ENCODE measurements around the gene AQP2.

AQP2 gene

DNA sequence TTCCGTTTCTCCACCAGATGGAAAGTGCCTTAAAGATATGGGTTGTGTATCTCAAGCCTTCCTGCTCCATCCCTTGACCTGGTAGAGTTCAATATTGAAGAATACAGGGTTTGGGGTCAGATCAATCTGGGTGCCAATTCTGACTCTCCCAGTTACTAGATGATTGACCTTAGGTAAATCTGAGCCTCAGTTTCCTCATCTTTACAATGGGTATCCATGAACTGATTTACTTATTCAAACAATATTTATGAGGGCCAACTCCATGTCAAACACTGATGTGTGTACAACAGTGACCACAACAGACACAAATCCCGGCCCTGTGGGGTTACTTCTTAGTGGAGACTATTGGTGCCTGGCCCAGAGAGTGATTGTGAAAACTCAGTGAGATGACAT, 39.3 kb upstream of the AQP2 start:
- in situ Hi-C loops (cut with MboI; ENCODE audit: low pct_unique_long_range_greater_than_20kb, low sequenced_read_pairs, unreplicated experiment), result no loop called here
- no peak for DNase-seq (ENCODE audit: low spot score)
- TF ChIP-seq, protein P1, sequence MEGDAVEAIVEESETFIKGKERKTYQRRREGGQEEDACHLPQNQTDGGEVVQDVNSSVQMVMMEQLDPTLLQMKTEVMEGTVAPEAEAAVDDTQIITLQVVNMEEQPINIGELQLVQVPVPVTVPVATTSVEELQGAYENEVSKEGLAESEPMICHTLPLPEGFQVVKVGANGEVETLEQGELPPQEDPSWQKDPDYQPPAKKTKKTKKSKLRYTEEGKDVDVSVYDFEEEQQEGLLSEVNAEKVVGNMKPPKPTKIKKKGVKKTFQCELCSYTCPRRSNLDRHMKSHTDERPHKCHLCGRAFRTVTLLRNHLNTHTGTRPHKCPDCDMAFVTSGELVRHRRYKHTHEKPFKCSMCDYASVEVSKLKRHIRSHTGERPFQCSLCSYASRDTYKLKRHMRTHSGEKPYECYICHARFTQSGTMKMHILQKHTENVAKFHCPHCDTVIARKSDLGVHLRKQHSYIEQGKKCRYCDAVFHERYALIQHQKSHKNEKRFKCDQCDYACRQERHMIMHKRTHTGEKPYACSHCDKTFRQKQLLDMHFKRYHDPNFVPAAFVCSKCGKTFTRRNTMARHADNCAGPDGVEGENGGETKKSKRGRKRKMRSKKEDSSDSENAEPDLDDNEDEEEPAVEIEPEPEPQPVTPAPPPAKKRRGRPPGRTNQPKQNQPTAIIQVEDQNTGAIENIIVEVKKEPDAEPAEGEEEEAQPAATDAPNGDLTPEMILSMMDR (IDR thresholded peaks at IDR 0.05; ENCODE audit: extremely low read depth, insufficient read depth, missing control alignments), result no peak

DNA sequence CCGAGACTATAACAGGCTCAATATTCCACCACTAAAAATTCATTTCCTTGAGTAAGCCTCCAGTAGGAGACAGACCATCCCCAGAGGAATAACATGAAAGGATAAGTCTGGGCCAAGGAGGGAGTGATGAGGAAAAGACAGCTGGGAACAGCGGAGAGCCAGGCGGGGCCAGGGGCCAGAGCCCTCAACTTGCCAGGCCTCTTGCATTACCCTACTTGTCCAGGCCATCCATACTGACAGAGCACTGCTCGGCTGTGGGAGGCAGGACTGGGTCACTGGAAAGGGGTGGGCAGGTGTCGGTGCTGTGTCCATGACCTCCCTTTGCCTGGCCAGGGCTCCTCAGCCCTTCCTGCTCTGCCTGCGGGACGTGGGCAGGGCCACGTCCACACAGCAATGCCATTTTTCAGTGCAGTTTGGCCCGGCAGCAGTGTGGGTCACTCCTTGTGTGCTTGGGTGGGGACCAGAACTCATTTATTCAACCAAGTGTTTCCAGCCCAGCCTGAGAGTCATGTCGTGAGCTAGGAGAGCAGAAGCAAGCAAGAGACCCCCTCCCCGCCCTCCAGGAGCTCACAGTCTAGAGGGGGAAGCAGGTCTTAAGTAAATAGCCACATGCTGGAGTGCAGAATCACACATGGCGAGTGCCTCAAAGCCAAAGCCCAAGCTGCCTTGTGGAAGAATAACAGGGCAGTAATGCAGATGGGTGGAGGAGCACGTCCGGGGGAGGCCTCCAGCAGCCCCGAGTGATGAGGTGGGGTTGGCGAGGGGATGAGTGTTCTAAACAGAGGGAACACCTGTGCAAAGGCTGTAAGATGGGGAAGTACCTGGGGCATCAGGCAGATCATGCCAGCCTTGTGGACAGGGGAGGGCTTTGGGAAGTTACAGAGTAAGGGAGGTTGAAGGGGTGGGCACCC, 37.9 kb upstream of the AQP2 start:
- in situ Hi-C loops (cut with MboI; ENCODE audit: low pct_unique_long_range_greater_than_20kb, low sequenced_read_pairs, unreplicated experiment), result no loop called here
- TF ChIP-seq, protein P1 (IDR thresholded peaks at IDR 0.05; ENCODE audit: extremely low read depth, insufficient read depth, missing control alignments), result no peak
- no peak for DNase-seq (ENCODE audit: low spot score)

DNA sequence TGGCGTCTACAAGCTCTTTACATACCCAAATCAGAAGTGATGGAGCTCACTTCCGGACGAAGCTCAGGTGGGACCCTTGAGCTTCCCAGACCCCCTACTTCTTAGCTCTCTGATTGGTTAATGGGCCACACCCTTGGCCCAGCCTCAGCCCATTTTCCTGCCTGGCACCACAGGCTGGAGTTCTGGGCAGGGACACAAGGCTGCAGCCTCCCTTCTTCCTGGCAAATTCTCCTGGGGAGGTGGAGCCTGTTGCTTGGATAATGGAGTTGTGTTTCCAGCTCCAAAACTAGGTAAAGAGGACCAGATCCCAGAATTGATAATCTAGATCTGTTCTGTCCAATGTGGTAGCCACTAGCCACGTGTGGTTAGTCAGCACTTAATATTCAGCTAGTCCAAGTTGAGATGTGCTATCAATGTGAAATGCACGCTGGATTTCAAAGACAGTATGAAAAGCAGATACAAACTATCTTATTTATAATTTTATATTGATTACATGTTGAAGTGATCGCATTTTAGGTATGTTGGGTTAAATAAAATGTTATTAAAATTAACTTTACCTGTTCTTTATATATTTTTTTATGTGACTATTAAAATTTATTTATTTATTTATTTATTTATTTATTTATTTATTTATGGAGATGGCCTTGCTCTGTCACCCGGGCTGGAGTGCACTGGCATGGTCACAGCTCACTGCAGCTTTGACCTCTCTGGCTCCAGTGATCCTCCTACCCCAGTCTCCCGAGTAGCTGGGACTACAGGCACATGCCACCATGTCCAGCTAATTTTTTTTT, 34.2 kb upstream of the AQP2 start:
- TF ChIP-seq, protein P1 (IDR thresholded peaks at IDR 0.05; ENCODE audit: extremely low read depth, insufficient read depth, missing control alignments), result no peak
- in situ Hi-C loops (cut with MboI; ENCODE audit: low pct_unique_long_range_greater_than_20kb, low sequenced_read_pairs, unreplicated experiment), result no loop called here
- no peak for DNase-seq (ENCODE audit: low spot score)

DNA sequence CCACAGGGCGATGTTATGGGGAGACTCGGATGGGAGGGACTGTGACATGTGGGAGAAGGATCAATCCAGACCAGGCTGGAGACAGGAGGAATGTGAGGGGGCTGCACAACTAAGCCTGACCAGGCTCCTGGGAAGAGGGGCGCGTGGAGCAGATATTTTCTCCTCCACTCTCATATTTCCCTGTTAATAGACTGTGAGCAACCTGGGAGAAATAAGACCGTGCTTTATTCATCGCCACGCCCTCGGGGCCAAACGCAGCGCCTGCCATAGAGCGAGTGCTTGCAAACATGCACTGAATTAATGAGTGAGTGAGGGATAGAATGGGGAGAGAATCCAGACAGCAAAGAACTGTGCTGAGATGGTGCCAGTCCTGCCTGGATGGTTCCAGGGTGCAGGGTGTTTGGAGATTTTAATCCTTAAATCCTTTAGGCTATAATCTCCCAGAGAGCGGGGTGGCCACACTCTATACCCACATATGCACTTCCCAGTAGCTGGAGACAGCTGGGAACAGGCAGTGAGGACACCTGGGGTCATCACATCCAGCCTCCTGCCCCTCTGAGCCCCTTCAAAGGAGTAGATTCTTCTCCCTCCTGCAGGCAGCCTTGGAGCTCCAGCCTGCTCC, 33.3 kb upstream of the AQP2 start:
- in situ Hi-C loops (cut with MboI; ENCODE audit: low pct_unique_long_range_greater_than_20kb, low sequenced_read_pairs, unreplicated experiment), result no loop called here
- DNase-seq (ENCODE audit: low spot score), result no peak
- TF ChIP-seq, protein P1 (IDR thresholded peaks at IDR 0.05; ENCODE audit: extremely low read depth, insufficient read depth, missing control alignments), result no peak

DNA sequence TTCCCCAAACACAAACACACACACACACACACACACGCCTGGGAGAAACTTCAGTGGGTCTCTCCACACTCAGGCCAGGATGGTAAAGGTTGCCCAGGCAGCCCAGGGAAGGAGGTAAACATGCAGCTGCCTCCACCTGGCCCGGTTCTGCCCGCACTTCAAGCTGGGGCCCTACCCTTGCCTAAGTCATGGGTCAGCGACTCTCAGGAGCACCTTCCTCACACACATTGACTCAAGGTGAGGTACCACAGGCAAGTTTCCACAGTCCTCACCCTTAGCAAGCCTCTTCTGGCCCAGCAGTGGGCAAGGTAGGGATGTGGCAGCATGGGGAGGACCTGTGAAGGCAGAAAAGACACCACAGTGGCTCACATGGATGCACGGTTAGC, 32.8 kb upstream of the AQP2 start:
- in situ Hi-C loops (cut with MboI; ENCODE audit: low pct_unique_long_range_greater_than_20kb, low sequenced_read_pairs, unreplicated experiment), result no loop called here
- TF ChIP-seq, protein P1 (IDR thresholded peaks at IDR 0.05; ENCODE audit: extremely low read depth, insufficient read depth, missing control alignments), result no peak
- DNase-seq (ENCODE audit: low spot score), result no peak

DNA sequence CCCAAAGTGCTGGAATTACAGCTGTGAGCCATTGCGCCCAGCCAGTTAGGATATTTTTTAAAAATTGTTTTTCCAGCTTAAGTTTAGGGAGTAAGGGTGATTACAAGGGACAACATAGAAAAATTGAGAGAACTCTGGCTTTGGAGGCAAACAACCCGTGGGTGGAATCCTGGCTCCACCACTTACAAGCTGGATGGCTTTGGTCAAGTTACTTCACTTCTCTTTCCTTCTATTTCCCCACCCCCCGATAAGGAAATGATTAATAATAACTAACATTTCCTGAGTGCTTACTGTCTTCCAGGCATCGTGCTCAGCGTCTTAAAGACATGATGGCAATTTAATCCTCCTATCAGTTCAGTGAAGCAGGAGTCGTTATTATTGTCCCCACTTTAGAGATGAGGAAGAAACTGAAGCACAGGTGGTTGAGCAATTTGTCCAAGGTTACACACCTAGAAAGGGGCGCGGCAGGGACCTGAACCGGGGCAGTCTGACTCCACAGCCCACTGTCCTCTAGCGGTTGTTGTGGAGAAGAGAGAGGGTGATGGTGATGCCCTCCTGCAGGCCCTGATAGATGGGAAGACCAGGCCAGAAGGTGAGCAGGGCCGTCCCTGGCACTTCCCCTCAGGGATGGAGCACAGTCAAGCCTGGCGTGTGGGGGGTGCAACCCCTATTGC, 30.2 kb upstream of the AQP2 start:
- DNase-seq (ENCODE audit: low spot score), result no peak
- in situ Hi-C loops (cut with MboI; ENCODE audit: low pct_unique_long_range_greater_than_20kb, low sequenced_read_pairs, unreplicated experiment), result no loop called here
- TF ChIP-seq, protein P1 (IDR thresholded peaks at IDR 0.05; ENCODE audit: extremely low read depth, insufficient read depth, missing control alignments), result no peak
